Heart right ventricle (tissue), 16 donors: Measurements from ENCODE around the gene CCDC85A. TPM values are rescaled to one million over a fixed set of nuclear protein-coding genes. Genes with fewer than 3 reads are reported as not detected.

ENCODE experiments used
- ATAC-seq, 8 donors: fragments of 200-7000 bp; cut with Tn5 transposase; one replicate each; pipeline ENCODE4 v1.9.1; 2020; ENCODE audit warnings: mild to moderate bottlenecking in 8 of 8, moderate library complexity in 8 of 8, moderate number of reproducible peaks in 1 of 8
- DNase-seq, 2 donors: peaks; one replicate each; pipeline ENCODE4 v3.0.0-alpha.2; 2020
- H3K27ac ChIP-seq, 10 donors: fragments of 200-600 bp; sonication (generic) in 2 of 10; one replicate each; pipeline versions ENCODE4 v1.5.0 to v1.8.0; 2020 to 2022; ENCODE audit warnings: mild to moderate bottlenecking in 3 of 10
- H3K27me3 ChIP-seq, 7 donors: fragments of 200-600 bp; one replicate each; pipeline ENCODE4 v1.8.0; 2021 to 2022; ENCODE audit warnings: mild to moderate bottlenecking in 2 of 7
- H3K36me3 ChIP-seq, 9 donors: fragments of 200-600 bp; sonication (generic) in 1 of 9; one replicate each; pipeline versions ENCODE4 v1.5.0 to v1.8.0; 2020 to 2022; ENCODE audit warnings: mild to moderate bottlenecking in 2 of 9
- H3K4me1 ChIP-seq, 9 donors: fragments of 200-600 bp; sonication (generic) in 1 of 9; one replicate each; pipeline versions ENCODE4 v1.5.0 to v1.8.0; 2020 to 2022; ENCODE audit warnings: mild to moderate bottlenecking in 4 of 9
- H3K4me3 ChIP-seq, 10 donors: fragments of 200-600 bp; sonication (generic) in 2 of 10; one replicate each; pipeline versions ENCODE4 v1.5.0 to v1.8.0; 2020 to 2022; ENCODE audit warnings: mild to moderate bottlenecking in 7 of 10, moderate library complexity in 2 of 10
- H3K9me3 ChIP-seq, 11 donors: fragments of 200-600 bp in 10 of 11; sonication (generic) in 2 of 11; one replicate each; pipeline versions ENCODE4 v1.5.0 to v1.8.0; 2013 to 2022; ENCODE audit warnings: mild to moderate bottlenecking in 2 of 11, control low read depth in 1 of 11, moderate library complexity in 1 of 11
- CTCF ChIP-seq, 9 donors: fragments of 200-600 bp; sonication (generic) in 2 of 9; IDR thresholded peaks; one replicate each; pipeline versions ENCODE4 v1.5.0 to v1.8.0; 2021 to 2022; ENCODE audit warnings: antibody characterized with exemption in 9 of 9, mild to moderate bottlenecking in 5 of 9, moderate library complexity in 1 of 9
- WGBS, 2 donors: extraction: QIAGEN DNeasy Blood & Tissue Kit; methylation state at CpG; one replicate each; pipeline ENCODE4 v1.1.7; 2013; ENCODE audit warnings: inconsistent platforms in 1 of 2; 5-methylcytosine and 5-hydroxymethylcytosine counted together
- intact Hi-C, 10 donors: fragments of 100-400 bp; cut with DNase I; formaldehyde crosslinking; loops; one replicate each; pipeline versions ENCODE4 v1.11.1 to v1.14.2; 2022
- polyA plus RNA-seq, 2 donors: library from polyadenylated mRNA; stranded (reverse); fragments of 200-250 nt; gene quantifications; one replicate each; pipeline ENCODE4 v1.2.3, GENCODE V29; 2013
- total RNA-seq, 10 donors: library from RNA; stranded (reverse); fragmentation: NEBNext Ultra II Directional in 3 of 10; extraction: Animal tissue kit (Norgen Biotek cat#: 25700) in 3 of 10; gene quantifications; one replicate each; pipeline versions ENCODE4 v1.2.1 to v1.2.4, GENCODE V29; 2021 to 2023
- donor health status: Arrhythmogenic right ventricular cardiomyopathy.
- donor health status: ischemic (EF 13 %, LVEDD 7.1; RV severe dilation, severe dysfunction).
- donor health status: healthy with polysubstance abuse.
- donor health status: DM: no; HTN: yes; CAD: no.
- donor health status: DM: no; HTN: no; CAD: no.
- donor health status: ischemic (EF 25% LVEDD 6.9; RV normal size, moderate dysfunction).
- donor health status: ischemic (EF 25% LVEDD 5.7; RV mildly dilated, moderate dysfunction).
- donor health status: healthy.
- donor health status: DM: yes; HTN: yes; CAD: no.
- donor health status: Ischemic cardiomyopathy.
- donor health status: ischemic (EF 35%, LVEDD 5.7; RV mildly dilated, moderate dysfunction).
- donor health status: nonischemic (EF 11% LVEDD 7.7; RV severe dilation, severe dysfunction).
- donor health status: DM: yes; HTN: yes; CAD: no.
- donor health status: PGD.
- donor health status: ischemic (EF 29% LVEDD 5.4; RV normal size, mild dysfunction).
- donor health status: nonischemic (EF 23%, LVEDD 6.1; RV moderate dilation, normal function).

Gene CCDC85A
- total and polyA plus RNA-seq, 12 donors = 1.5 to 8.5 (median 3.5) TPM

- Histone ChIP-seq H3K27me3 (no peaks in the 10 kb centered on the region), H3K4me3 (no peak overlapping the region), H3K4me1 (no peaks in the 10 kb centered on the region), H3K27ac (no peak overlapping the region), H3K36me3 (no peaks in the 10 kb centered on the region), H3K9me3 (no peaks in the 10 kb centered on the region)
- intact Hi-C loops = no loop called here
- WGBS, 2 donors = 93 to 95% methylated on average over 6 of the region's 6 CpGs
- ATAC-seq (no peak), DNase-seq (no peak)
- TF ChIP-seq CTCF (IDR thresholded peaks at IDR 0.05) = no peak
These were observed 188.4 kb downstream of the CCDC85A start for GRCh38 chr2:56372071-56372656.

- TF ChIP-seq CTCF (IDR thresholded peaks at IDR 0.05) = no peak
- Histone ChIP-seq H3K27me3 (no peaks in the 10 kb centered on the region), H3K27ac (no peak overlapping the region), H3K4me3 (no peak overlapping the region), H3K4me1 (no peaks in the 10 kb centered on the region), H3K36me3 (no peaks in the 10 kb centered on the region), H3K9me3 (no peaks in the 10 kb centered on the region)
- intact Hi-C loops = no loop called here
- no peak for DNase-seq
- WGBS, 2 donors = 65 to 73% methylated on average over 1 of the region's 1 CpG
- no peak for ATAC-seq
These were observed 191.5 kb downstream of the CCDC85A start for GRCh38 chr2:56375251-56375650.

GRCh38 chr2:56376699-56377665 lies 193.2 kb downstream of the CCDC85A start:
- 93 to 94% methylated on average over 2 of the region's 2 CpGs for WGBS, 2 donors

GRCh38 chr2:56379066-56379465 lies 195.3 kb downstream of the CCDC85A start:
- intact Hi-C loops = no loop called here
- H3K4me1 ChIP-seq = no peaks in the 10 kb centered on the region
- ATAC-seq = no peak
- H3K9me3 ChIP-seq = no peaks in the 10 kb centered on the region
- H3K36me3 ChIP-seq = no peaks in the 10 kb centered on the region
- 89 to 90% methylated on average over 2 of the region's 2 CpGs for WGBS, 2 donors
- TF ChIP-seq CTCF (IDR thresholded peaks at IDR 0.05) = no peak
- no peak overlapping the region for H3K27ac ChIP-seq
- no peaks in the 10 kb centered on the region for H3K27me3 ChIP-seq
- DNase-seq = no peak
- no peak overlapping the region for H3K4me3 ChIP-seq

More at GRCh38 chr2:56376699-56377665, 193.2 kb downstream of the CCDC85A start:
- intact Hi-C loops = no loop called here
- TF ChIP-seq CTCF (IDR thresholded peaks at IDR 0.05) = no peak
- H3K4me1 ChIP-seq = no peaks in the 10 kb centered on the region
- no peaks in the 10 kb centered on the region for H3K9me3 ChIP-seq
- DNase-seq (no peak), ATAC-seq (no peak)
- H3K27ac ChIP-seq = no peak overlapping the region
- H3K27me3 ChIP-seq = no peaks in the 10 kb centered on the region
- no peak overlapping the region for H3K4me3 ChIP-seq
- H3K36me3 ChIP-seq = no peaks in the 10 kb centered on the region
